Small intestine (tissue), 7 donors: ENCODE data around the gene SCG5. TPM values are rescaled to one million over a fixed set of nuclear protein-coding genes. Genes with fewer than 3 reads are reported as not detected.

Experiments
- DNase-seq, 2 donors: peaks; one replicate each; pipeline versions ENCODE4 v3.0.0 to v3.0.0-alpha.2; 2013
- FAIRE-seq: peaks from 2 replicates; lab custom pipeline; 2012; peaks lifted over from hg19 to GRCh38; lab: Jason Lieb, UNC
- H3K27ac ChIP-seq, 3 donors: one replicate each; pipeline ENCODE4 v1.5.1; 2013; ENCODE audit warnings: low read length in 2 of 3, mild to moderate bottlenecking in 2 of 3, control low read depth in 1 of 3, inconsistent platforms in 1 of 3, low read depth in 1 of 3, moderate library complexity in 1 of 3
- H3K27me3 ChIP-seq, 3 donors: one replicate each; pipeline ENCODE4 v1.6.1; 2013; ENCODE audit warnings: low read length in 3 of 3, inconsistent platforms in 1 of 3; ENCODE audit not compliant: control insufficient read depth in 3 of 3, insufficient read depth in 3 of 3
- H3K36me3 ChIP-seq, 3 donors: one replicate each; pipeline ENCODE4 v1.6.1; 2013; ENCODE audit warnings: low read length in 3 of 3, inconsistent platforms in 1 of 3, low read depth in 1 of 3, mild to moderate bottlenecking in 1 of 3, moderate library complexity in 1 of 3; ENCODE audit not compliant: control insufficient read depth in 3 of 3, insufficient read depth in 2 of 3
- H3K4me1 ChIP-seq, 3 donors: one replicate each; pipeline ENCODE4 v1.6.1; 2013; ENCODE audit warnings: low read length in 2 of 3, inconsistent platforms in 1 of 3, low read depth in 1 of 3, mild to moderate bottlenecking in 1 of 3, moderate library complexity in 1 of 3; ENCODE audit not compliant: control insufficient read depth in 3 of 3, insufficient read depth in 2 of 3
- H3K4me3 ChIP-seq, 3 donors: one replicate each; pipeline ENCODE4 v1.5.1; 2013; ENCODE audit warnings: low read length in 3 of 3, control low read depth in 1 of 3, inconsistent platforms in 1 of 3, low read depth in 1 of 3, mild to moderate bottlenecking in 1 of 3, moderate library complexity in 1 of 3
- H3K9me3 ChIP-seq, 2 donors: one replicate each; pipeline ENCODE4 v1.6.1; 2013; ENCODE audit warnings: low read depth in 1 of 2, low read length in 1 of 2; ENCODE audit not compliant: control insufficient read depth in 2 of 2, insufficient read depth in 1 of 2
- WGBS, 3 donors: extraction: QIAGEN DNeasy Blood & Tissue Kit; methylation state at CpG; one replicate each; pipeline ENCODE4 v1.1.7; 2013; 5-methylcytosine and 5-hydroxymethylcytosine counted together
- polyA plus RNA-seq, 4 donors: library from polyadenylated mRNA; stranded (reverse) in 3 of 4; unstranded in 1 of 4; fragments of 200-250 nt in 3 of 4; fragments of 120-200 nt in 1 of 4; gene quantifications; one replicate each; pipeline versions ENCODE4 v1.2.1 to v1.2.3, GENCODE V29; 2013
- donor health status: healthy with polysubstance abuse.
- donor health status: control.
- donor health status: control.
- donor health status: Bipolar disorder and iron deficiency.
- donor health status: healthy.

SCG5 gene
- polyA plus RNA-seq, 4 donors, result 1.9 to 13.3 (median 6.3) TPM

DNA sequence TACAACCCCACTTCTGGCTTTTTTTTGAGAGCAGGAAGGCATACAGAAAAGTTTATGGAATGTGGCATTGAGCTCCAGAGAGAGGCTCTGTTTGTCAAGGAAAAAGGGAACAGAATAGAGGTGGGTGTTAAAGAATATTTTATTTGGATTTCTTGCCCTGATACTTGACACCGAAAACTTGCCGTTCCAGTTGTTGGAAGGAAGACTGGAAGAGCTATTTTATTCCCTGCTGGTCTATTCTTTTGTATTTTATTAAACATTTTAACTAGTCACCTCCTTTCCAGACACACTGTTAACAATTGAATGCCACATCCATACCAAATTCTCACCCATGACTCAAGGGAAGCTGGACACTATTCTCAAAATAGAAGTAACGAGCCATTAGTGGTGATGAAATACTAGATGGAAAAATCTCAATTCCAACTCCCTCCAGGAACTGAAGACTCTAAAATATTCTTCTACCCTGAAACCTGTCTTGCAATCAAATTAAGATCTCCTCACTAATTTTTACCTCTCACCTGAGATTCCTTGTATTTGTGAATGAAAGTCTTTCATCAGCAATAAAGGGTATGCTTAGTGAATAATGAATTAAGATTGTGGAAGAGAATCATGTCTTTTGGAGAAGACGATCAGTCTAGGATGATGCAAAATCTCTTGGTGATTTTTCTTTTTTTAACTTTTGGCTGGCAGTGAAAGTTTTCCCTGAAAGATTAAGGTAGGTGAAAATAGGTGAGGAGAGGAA is 104.8 kb downstream of the SCG5 start:
- DNase-seq (no peak), FAIRE-seq (no peak)
- no peak overlapping the region for H3K4me3 ChIP-seq
- no peaks in the 10 kb centered on the region for H3K36me3 ChIP-seq
- no peaks in the 10 kb centered on the region for H3K27me3 ChIP-seq
- no peaks in the 10 kb centered on the region for H3K4me1 ChIP-seq
- no peaks in the 10 kb centered on the region for H3K9me3 ChIP-seq
- H3K27ac ChIP-seq, result no peak overlapping the region
- 78 to 93% (median 92%) methylated on average over 4 of the region's 4 CpGs for WGBS, 3 donors

Other genes with a start within 250 kb of the SCG5 start
- 1 to 10 TPM in 1 of 4 donors, under 1 TPM in 1, not detected in 2; 0.07 to 1.0 TPM for gene GOLGA8K, start 238.4 kb upstream of the SCG5 start, polyA plus RNA-seq
- gene GOLGA8O, start 186.1 kb upstream of the SCG5 start, polyA plus RNA-seq, result under 1 TPM in 3 of 4 donors, not detected in 1; 0.15 to 0.27 (median 0.21) TPM
- 10 to 100 TPM in 1 of 4 donors, 1 to 10 TPM in 3; 1.1 to 16.1 (median 1.5) TPM for gene GOLGA8N, start 48.3 kb upstream of the SCG5 start, polyA plus RNA-seq
- gene ARHGAP11A, start 26.2 kb upstream of the SCG5 start, polyA plus RNA-seq, result 10 to 100 TPM in 2 of 4 donors, 1 to 10 TPM in 2; 1.3 to 15.1 (median 8.2) TPM
- 10 to 100 TPM in 1 of 4 donors, 1 to 10 TPM in 1, under 1 TPM in 2; 0.22 to 39.6 (median 1.5) TPM for gene GREM1, start 76.3 kb downstream of the SCG5 start, polyA plus RNA-seq